ENCODE results near the gene NKD1. TPM values are rescaled to one million over a fixed set of nuclear protein-coding genes. Genes with fewer than 3 reads are reported as not detected.

NKD1 gene
- total RNA-seq, 1 donor from 2014 or later: 0.33 TPM

- no peaks in the 10 kb centered on the region for H3K27me3 ChIP-seq (ENCODE audit: control insufficient read depth, insufficient read depth, low read length)
- no peaks in the 10 kb centered on the region for H3K36me3 ChIP-seq (ENCODE audit: control insufficient read depth, insufficient read depth, low read length)
- no peak for DNase-seq (ENCODE audit: low read depth)
- TF ChIP-seq CTCF (IDR thresholded peaks at IDR 0.05; ENCODE audit: insufficient read depth, low read length, poor library complexity, severe bottlenecking): no peak
- no peak overlapping the region for H3K4me3 ChIP-seq (ENCODE audit: low read depth, low read length)
These were observed 36.0 kb downstream of the NKD1 start for GRCh38 chr16:50584033-50584722.

- DNase-seq (ENCODE audit: low read depth): no peak
- Histone ChIP-seq H3K4me3 (ENCODE audit: low read depth, low read length) (no peak overlapping the region), H3K27me3 (ENCODE audit: control insufficient read depth, insufficient read depth, low read length) (no peaks in the 10 kb centered on the region), H3K36me3 (ENCODE audit: control insufficient read depth, insufficient read depth, low read length) (no peaks in the 10 kb centered on the region)
- TF ChIP-seq CTCF (IDR thresholded peaks at IDR 0.05; ENCODE audit: insufficient read depth, low read length, poor library complexity, severe bottlenecking): no peak
These were observed 37.2 kb downstream of the NKD1 start for GRCh38 chr16:50585331-50585776.

- H3K4me3 ChIP-seq (ENCODE audit: low read depth, low read length): no peak overlapping the region
- H3K36me3 ChIP-seq (ENCODE audit: control insufficient read depth, insufficient read depth, low read length): no peaks in the 10 kb centered on the region
- no peaks in the 10 kb centered on the region for H3K27me3 ChIP-seq (ENCODE audit: control insufficient read depth, insufficient read depth, low read length)
- TF ChIP-seq CTCF (IDR thresholded peaks at IDR 0.05; ENCODE audit: insufficient read depth, low read length, poor library complexity, severe bottlenecking): no peak
- DNase-seq (ENCODE audit: low read depth): no peak
These were observed 39.3 kb downstream of the NKD1 start for GRCh38 chr16:50587543-50587942.

- no peak for TF ChIP-seq CTCF (IDR thresholded peaks at IDR 0.05; ENCODE audit: insufficient read depth, low read length, poor library complexity, severe bottlenecking)
- H3K36me3 ChIP-seq (ENCODE audit: control insufficient read depth, insufficient read depth, low read length): no peaks in the 10 kb centered on the region
- no peaks in the 10 kb centered on the region for H3K27me3 ChIP-seq (ENCODE audit: control insufficient read depth, insufficient read depth, low read length)
- H3K4me3 ChIP-seq (ENCODE audit: low read depth, low read length): no peak overlapping the region
- no peak for DNase-seq (ENCODE audit: low read depth)
These were observed 40.1 kb downstream of the NKD1 start for GRCh38 chr16:50588276-50588675.

GRCh38 chr16:50591209-50591608 lies 43.0 kb downstream of the NKD1 start:
- H3K27me3 ChIP-seq (ENCODE audit: control insufficient read depth, insufficient read depth, low read length): no peaks in the 10 kb centered on the region
- no peak overlapping the region for H3K4me3 ChIP-seq (ENCODE audit: low read depth, low read length)
- no peaks in the 10 kb centered on the region for H3K36me3 ChIP-seq (ENCODE audit: control insufficient read depth, insufficient read depth, low read length)
- no peak for TF ChIP-seq CTCF (IDR thresholded peaks at IDR 0.05; ENCODE audit: insufficient read depth, low read length, poor library complexity, severe bottlenecking)
- no peak for DNase-seq (ENCODE audit: low read depth)
